ENCODE measurements around the gene MKRN2OS.
"Not testable (repeated sequence)": the region's sequence is repeated elsewhere in the genome, so short reads cannot be mapped to it uniquely, and the experiment has no call there.

MKRN2OS gene

DNA sequence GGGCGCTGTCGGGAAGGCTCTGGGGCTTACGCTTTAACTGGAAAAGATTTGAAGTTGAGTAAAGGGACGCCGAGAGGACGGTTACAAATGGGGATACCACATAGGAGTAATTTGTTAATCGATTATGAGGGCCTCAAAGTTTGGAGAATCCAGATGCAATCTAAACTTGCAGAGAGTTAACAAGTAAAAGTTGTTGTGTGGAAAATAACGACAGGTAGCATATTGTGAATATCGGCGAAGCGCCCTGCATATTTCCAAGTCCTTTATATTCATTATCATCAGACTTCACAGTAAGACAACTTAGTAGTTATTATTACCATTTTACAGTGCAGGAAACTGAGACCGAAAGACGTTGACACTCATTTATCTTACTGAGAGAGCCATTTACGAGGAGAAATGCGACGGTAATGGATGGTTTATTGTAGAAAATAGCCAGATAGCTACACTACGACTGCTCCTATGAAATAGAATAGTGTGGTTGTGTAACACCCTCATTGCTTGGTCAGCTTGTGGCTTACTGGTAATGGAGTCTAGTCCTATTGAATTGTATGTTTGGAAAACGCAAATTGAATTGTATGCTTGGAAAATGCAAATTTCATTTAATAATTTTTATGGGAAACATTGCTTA, 12.3 kb upstream of the MKRN2OS start:
- no peaks in the 10 kb centered on the region for H3K9me3 ChIP-seq (ENCODE audit: low read length)
- H3K4me3 ChIP-seq (ENCODE audit: low read length), result peak overlapping the region; percentile 90
- H2AFZ ChIP-seq (ENCODE audit: low read depth, low read length), result peak overlapping the region; percentile 40
- peaks cover 38% of the 10 kb centered on the region for H3K4me1 ChIP-seq (ENCODE audit: insufficient read depth, low read length)
- H3K36me3 ChIP-seq (ENCODE audit: insufficient read depth, low read length), result no peaks in the 10 kb centered on the region
- H3K27me3 ChIP-seq (ENCODE audit: insufficient read depth, low read length), result no peaks in the 10 kb centered on the region

DNA sequence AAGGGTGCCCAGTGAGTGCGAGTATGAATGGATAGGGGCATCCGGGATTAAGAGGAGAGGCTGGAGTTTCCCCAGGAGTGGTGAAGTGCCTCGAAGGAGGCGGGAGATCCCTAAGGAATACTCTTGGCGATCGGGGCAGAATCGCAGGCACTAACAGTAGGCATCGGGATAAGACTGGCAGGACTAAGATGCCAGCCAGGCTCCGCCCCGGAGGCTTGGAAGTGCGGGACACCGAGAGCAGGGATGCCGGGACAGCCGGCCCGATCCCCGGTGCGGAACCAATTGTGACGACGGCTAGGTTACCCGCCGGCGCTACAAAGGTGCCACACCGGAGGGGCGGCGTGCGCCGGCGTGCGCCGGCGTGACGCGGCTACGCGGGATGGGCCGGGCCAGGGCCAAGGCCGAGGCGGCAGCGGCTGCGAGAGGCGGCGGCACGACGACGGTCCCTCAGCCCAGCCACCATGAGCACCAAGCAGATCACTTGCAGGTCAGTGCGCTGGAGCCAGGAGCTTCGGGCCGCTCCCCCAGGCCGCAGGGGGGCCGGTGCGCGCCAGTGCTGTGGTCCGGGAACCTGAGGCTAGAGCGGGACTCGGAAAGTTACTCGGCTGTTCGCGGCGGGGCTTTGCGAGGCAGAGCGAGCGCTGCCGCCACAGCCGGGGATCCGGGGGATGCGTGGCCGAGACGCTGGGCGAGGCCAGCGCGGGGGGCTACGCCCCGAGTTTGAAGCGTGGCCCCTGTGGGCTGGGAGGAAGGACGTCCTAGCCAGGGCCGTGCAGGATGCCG, 11.6 kb upstream of the MKRN2OS start, which contains the start of gene MKRN2:
Gene MKRN2 (plus strand): TSS at position 398 of the 783 bp plus-strand sequence. CDS start 64 bp downstream, at position 462.
- H3K4me1 ChIP-seq (ENCODE audit: insufficient read depth, low read length), result peaks cover 31% of the 10 kb centered on the region
- no peaks in the 10 kb centered on the region for H3K9me3 ChIP-seq (ENCODE audit: low read length)
- no peaks in the 10 kb centered on the region for H3K27me3 ChIP-seq (ENCODE audit: insufficient read depth, low read length)
- H3K36me3 ChIP-seq (ENCODE audit: insufficient read depth, low read length), result no peaks in the 10 kb centered on the region
- H2AFZ ChIP-seq (ENCODE audit: low read depth, low read length), result peak within 1 kb of the TSS; percentile 59
- H3K4me3 ChIP-seq (ENCODE audit: low read length), result peak within 1 kb of the TSS; percentile 90

DNA sequence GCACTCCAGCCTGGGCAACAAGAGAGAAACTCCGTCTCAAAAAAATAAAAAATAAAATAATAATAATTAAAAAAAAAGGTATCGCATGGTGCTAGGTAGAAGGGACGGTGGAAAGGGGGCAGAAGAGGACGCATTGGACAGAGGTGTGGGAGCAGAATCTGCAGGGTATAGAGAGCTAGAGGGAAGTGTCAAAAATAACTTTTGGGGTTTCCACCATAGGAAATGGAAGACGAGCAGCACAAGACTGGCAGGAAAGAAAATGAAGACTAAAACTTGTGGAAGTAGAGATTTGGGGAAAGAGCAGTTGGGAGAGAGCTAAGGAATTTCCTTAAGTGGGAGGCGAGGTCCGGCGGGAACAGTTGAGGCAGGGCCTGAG, 11.0 kb upstream of the MKRN2OS start:
- Histone ChIP-seq H3K4me3 (ENCODE audit: low read length) (peak overlapping the region; percentile 90), H3K36me3 (ENCODE audit: insufficient read depth, low read length) (no peaks in the 10 kb centered on the region), H3K27me3 (ENCODE audit: insufficient read depth, low read length) (no peaks in the 10 kb centered on the region), H3K4me1 (ENCODE audit: insufficient read depth, low read length) (peaks cover 28% of the 10 kb centered on the region), H2AFZ (ENCODE audit: low read depth, low read length) (peak overlapping the region; percentile 59), H3K9me3 (ENCODE audit: low read length) (no peaks in the 10 kb centered on the region)

DNA sequence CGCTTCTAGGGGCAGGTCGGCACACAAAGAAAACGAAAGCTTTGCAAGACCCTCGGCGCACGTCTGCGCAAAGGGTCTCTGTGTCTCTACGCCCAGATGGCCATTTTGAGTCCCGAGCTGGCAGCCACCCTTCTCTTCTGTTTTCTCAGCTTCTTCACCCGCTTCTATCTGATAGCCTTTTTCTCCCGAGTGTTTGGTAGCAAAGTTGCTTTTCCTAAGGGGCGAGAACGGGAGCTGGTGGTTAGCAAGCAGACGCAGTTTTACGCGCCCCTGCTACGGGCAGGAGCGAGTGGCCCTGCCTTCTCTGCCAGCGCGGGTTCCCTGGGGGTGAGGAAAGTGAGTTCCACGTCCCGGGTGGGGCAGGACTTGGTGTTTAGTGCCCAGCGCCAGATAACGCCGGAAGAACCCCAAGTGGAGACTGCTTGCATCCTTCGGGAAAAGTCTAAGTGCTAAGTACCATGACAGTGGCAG, 8.7 kb upstream of the MKRN2OS start:
- Histone ChIP-seq H3K27me3 (ENCODE audit: insufficient read depth, low read length) (no peaks in the 10 kb centered on the region), H3K4me3 (ENCODE audit: low read length) (no peak overlapping the region), H3K36me3 (ENCODE audit: insufficient read depth, low read length) (no peaks in the 10 kb centered on the region), H2AFZ (ENCODE audit: low read depth, low read length) (peak overlapping the region; percentile 49), H3K4me1 (ENCODE audit: insufficient read depth, low read length) (peaks cover 13% of the 10 kb centered on the region), H3K9me3 (ENCODE audit: low read length) (no peaks in the 10 kb centered on the region)

DNA sequence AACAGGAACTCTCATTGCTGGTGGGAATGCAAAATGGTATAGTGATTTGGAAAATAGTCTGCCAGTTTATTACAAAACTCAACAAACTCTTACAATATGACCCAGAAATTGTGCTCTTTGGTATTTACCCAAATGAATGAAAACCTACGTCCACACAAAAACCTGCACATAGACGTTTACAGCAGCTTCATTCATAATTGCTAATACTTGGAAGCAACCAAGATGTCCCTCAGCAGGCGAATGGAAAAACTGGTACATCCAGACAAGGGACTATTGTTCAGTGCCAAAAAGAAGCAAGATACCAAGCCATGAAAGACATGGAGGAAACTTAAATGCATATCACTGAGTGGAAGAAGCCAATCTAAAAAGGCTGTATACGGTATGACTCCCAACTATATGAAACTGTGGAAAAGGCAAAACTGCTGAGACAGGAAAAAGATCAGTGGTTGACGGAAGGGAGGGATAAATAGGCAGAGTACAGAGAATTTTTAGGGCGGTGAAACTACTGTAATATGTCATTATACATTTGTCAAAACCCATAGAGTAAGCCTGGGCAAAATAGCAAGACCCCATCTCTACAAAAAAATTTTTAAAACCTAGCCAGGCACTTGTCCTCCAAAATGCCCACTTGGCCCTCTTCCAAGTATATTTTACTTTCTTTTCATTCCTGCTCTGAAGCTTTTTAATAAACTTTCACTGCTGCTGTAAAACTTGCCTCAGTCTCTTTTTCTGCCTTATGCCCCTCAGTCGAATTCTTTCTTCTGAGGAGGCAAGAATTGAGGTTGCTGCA, 4.9 kb upstream of the MKRN2OS start:
- Histone ChIP-seq H3K27me3 (ENCODE audit: insufficient read depth, low read length) (no peaks in the 10 kb centered on the region), H3K4me3 (ENCODE audit: low read length) (no peak overlapping the region), H3K36me3 (ENCODE audit: insufficient read depth, low read length) (no peaks in the 10 kb centered on the region), H2AFZ (ENCODE audit: low read depth, low read length) (no peak overlapping the region), H3K4me1 (ENCODE audit: insufficient read depth, low read length) (no peaks in the 10 kb centered on the region), H3K9me3 (ENCODE audit: low read length) (no peaks in the 10 kb centered on the region)

DNA sequence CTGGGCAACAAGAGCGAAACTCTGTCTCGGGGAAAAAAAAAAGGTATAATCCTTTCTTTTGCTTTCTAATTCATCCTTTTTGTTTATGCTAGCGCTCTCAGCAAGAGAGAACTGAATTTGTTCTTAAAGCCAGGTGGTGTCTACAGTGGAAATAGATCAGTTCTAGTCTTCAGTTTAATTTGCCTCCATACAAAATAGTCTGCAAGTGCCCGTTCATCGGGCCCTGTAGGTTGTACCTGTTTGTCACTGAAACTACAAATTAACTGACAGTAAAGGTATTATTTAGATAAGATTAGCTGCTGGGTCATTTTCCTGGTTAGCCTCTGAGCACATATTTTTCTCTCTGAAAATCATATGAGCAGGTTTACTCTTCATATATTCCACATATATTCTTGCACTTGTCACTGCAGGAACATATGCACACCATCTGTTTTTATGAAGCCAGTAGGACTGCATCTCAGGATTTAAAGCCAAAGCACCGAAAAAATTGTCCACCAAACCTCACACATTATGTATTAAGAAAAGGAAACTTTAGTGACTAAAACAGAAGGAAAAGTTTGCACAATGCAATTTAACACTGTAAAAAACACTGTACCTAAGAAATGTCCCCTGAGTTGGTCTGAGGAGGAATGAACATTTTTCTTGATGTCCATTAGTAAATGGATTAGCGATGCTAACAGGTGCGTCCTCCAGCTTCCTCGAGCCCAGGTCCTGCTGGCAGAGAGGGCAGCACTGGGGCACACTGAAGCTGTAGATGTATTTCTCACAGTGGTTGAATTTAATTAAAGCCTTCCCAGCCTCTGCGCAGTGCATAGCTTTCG, 437 bp downstream of the MKRN2OS start:
- Histone ChIP-seq H2AFZ (ENCODE audit: low read depth, low read length) (no peak overlapping the region), H3K4me3 (ENCODE audit: low read length) (no peak overlapping the region), H3K27me3 (ENCODE audit: insufficient read depth, low read length) (no peaks in the 10 kb centered on the region), H3K4me1 (ENCODE audit: insufficient read depth, low read length) (no peaks in the 10 kb centered on the region), H3K36me3 (ENCODE audit: insufficient read depth, low read length) (peaks cover 6% of the 10 kb centered on the region), H3K9me3 (ENCODE audit: low read length) (no peaks in the 10 kb centered on the region)

DNA sequence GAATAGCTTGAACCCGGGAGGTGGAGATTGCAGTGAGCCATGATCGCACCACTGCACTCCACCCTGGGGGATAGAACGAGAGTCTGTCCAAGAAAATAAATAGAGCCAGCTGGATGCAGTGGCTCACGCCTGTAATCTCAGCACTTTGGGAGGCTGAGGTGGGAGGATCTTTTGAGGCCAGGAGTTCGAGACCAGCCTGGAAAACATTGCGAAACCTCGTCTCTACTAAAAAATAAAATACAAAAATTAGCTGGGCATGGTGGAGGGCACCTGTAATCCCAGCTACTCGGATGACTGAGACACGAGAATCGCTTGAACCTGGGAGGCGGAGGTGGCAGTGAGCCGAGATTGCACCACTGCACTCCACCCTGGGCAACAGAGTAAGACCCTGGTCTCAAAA, 1.8 kb downstream of the MKRN2OS start:
- not testable (repeated sequence) for H2AFZ ChIP-seq (ENCODE audit: low read depth, low read length)

DNA sequence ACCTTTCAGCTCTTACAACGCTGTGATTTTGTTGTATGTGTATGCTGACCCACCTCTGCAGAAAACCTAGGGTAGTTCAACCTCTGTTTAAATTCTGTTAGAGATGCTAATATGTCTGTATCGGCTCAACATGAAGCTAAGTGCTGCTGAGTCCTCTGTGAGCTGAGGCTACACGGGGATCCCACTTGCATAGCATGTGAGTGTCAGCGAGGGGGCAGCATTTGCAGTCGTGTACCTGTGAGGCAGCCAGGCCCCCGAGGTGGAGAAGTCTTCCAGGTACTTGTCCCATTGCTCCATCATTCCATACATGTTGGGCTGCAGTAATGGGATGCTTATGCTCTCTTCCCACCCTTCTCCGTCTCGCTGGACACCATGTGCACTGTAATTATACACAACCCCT, 3.7 kb downstream of the MKRN2OS start:
- H3K4me3 ChIP-seq (ENCODE audit: low read length), result no peak overlapping the region
- H3K9me3 ChIP-seq (ENCODE audit: low read length), result no peaks in the 10 kb centered on the region
- H2AFZ ChIP-seq (ENCODE audit: low read depth, low read length), result no peak overlapping the region
- H3K4me1 ChIP-seq (ENCODE audit: insufficient read depth, low read length), result no peaks in the 10 kb centered on the region
- no peaks in the 10 kb centered on the region for H3K27me3 ChIP-seq (ENCODE audit: insufficient read depth, low read length)
- H3K36me3 ChIP-seq (ENCODE audit: insufficient read depth, low read length), result peaks cover 6% of the 10 kb centered on the region

More for the DNA sequence above, 1.8 kb downstream of the MKRN2OS start:
- not testable (repeated sequence) for H3K36me3 ChIP-seq (ENCODE audit: insufficient read depth, low read length); H3K9me3 ChIP-seq (ENCODE audit: low read length); H3K27me3 ChIP-seq (ENCODE audit: insufficient read depth, low read length); H3K4me3 ChIP-seq (ENCODE audit: low read length); H3K4me1 ChIP-seq (ENCODE audit: insufficient read depth, low read length)

DNA sequence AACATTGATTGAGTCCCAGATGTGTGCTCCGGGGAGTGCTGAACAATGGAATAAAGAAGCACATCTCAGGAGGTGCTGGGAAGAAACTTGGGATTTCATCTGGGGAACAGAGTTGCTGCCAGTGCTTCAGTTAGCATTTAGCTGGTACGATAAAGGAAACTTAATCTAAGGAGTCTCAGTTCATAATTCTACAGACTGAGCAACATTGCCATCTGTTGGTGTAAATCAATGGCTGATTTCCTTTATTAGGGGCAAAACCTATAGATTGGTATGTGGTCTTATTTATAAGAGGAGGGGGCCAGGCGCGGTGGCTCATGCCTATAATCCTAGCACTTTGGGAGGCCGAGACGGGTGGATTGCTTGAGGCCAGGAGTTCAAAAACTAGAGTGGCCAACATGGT, 8.9 kb downstream of the MKRN2OS start:
- no peaks in the 10 kb centered on the region for H3K4me1 ChIP-seq (ENCODE audit: insufficient read depth, low read length)
- no peaks in the 10 kb centered on the region for H3K27me3 ChIP-seq (ENCODE audit: insufficient read depth, low read length)

DNA sequence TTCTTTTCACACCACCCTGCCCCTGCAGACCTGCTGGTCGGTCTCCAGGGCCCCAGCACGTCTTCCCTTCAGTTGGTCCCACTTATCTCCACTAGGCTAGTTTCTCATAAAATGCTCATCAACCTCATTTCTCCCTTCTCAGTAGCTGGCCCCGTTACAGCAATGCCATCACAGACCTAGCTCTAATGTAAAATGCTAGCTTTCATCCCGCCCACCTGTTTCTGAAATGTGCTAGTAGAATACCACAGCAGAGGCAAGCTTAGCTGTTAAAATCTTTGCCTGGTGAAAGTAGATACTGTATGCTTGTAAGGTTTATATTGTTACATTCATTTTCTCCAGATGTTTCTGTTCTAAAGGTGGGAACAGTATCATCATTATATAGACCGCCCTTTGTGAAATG, 13.1 kb downstream of the MKRN2OS start:
- Histone ChIP-seq H2AFZ (ENCODE audit: low read depth, low read length) (no peak overlapping the region), H3K36me3 (ENCODE audit: insufficient read depth, low read length) (peaks cover 48% of the 10 kb centered on the region), H3K9me3 (ENCODE audit: low read length) (no peaks in the 10 kb centered on the region), H3K4me3 (ENCODE audit: low read length) (no peak overlapping the region), H3K27me3 (ENCODE audit: insufficient read depth, low read length) (no peaks in the 10 kb centered on the region), H3K4me1 (ENCODE audit: insufficient read depth, low read length) (no peaks in the 10 kb centered on the region)

More for the DNA sequence above, 8.9 kb downstream of the MKRN2OS start:
- Histone ChIP-seq H3K9me3 (ENCODE audit: low read length) (no peaks in the 10 kb centered on the region), H3K36me3 (ENCODE audit: insufficient read depth, low read length) (peaks cover 30% of the 10 kb centered on the region), H2AFZ (ENCODE audit: low read depth, low read length) (no peak overlapping the region), H3K4me3 (ENCODE audit: low read length) (no peak overlapping the region)

DNA sequence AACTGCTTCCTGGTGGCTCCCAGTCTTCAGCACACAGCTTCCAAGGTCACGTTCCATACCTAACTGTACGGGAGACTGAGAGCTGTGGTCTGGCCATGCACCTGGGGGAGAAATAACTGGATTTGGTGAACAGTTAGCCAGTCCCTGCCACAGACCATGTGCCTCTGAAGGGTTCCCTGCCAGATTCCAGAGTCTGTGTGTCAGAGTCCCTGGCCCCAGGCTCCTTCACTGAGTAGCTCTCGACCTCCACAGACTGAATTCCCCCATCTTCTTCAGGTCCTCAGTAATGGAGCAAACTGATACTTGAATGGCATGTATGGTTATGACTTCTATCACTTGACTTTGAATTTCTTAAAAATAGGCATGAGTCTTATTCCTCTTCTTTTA, 17.5 kb downstream of the MKRN2OS start:
- Histone ChIP-seq H3K4me1 (ENCODE audit: insufficient read depth, low read length) (no peaks in the 10 kb centered on the region), H3K9me3 (ENCODE audit: low read length) (no peaks in the 10 kb centered on the region), H3K27me3 (ENCODE audit: insufficient read depth, low read length) (no peaks in the 10 kb centered on the region), H3K36me3 (ENCODE audit: insufficient read depth, low read length) (peaks cover 49% of the 10 kb centered on the region), H3K4me3 (ENCODE audit: low read length) (no peak overlapping the region), H2AFZ (ENCODE audit: low read depth, low read length) (no peak overlapping the region)

DNA sequence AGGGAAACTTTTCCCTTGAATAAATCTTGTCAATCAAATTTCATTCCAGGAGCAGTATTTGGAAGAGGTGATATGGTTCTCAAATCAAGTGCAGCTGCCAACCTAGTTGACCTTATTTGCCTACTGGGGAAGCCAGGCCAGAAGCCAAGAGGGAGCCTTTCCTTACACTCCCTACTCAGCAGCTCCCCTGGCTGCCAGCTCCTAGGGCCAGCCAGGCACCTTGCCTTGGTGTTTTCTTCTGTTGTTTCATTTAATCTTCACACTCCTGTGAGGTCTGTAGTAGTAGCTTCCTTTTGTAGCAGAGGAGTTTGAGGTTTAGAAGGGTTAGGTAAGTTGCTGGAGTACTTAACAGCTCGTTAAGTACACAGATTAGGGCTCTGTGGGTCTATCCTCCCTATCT, 22.6 kb downstream of the MKRN2OS start:
- Histone ChIP-seq H3K4me3 (ENCODE audit: low read length) (no peak overlapping the region), H3K9me3 (ENCODE audit: low read length) (peaks cover 2% of the 10 kb centered on the region), H3K4me1 (ENCODE audit: insufficient read depth, low read length) (no peaks in the 10 kb centered on the region), H3K27me3 (ENCODE audit: insufficient read depth, low read length) (no peaks in the 10 kb centered on the region), H3K36me3 (ENCODE audit: insufficient read depth, low read length) (peaks cover 40% of the 10 kb centered on the region), H2AFZ (ENCODE audit: low read depth, low read length) (no peak overlapping the region)

Measured in neuron (in vitro differentiated cells).